Measurements from ENCODE around the gene NIPBL.
"Not testable (repeated sequence)": the region's sequence is repeated elsewhere in the genome, so short reads cannot be mapped to it uniquely, and the experiment has no call there.

Gene NIPBL

GRCh38 chr5:36892085-36892830 lies 15.7 kb downstream of the NIPBL start:
- H3K9me3 ChIP-seq (ENCODE audit: insufficient read depth, low read depth, low read length); H3K4me3 ChIP-seq (ENCODE audit: low read length): not testable (repeated sequence)

GRCh38 chr5:36894954-36895353 lies 18.4 kb downstream of the NIPBL start:
- H3K4me3 ChIP-seq (ENCODE audit: low read length): no peak overlapping the region
- H3K4me1 ChIP-seq (ENCODE audit: insufficient read depth, low read length): no peaks in the 10 kb centered on the region
- no peaks in the 10 kb centered on the region for H3K36me3 ChIP-seq (ENCODE audit: insufficient read depth, low read depth, low read length)
- H3K27ac ChIP-seq (ENCODE audit: low read length): no peak overlapping the region
- H3K9ac ChIP-seq (ENCODE audit: low read depth, low read length): no peak overlapping the region
- no peaks in the 10 kb centered on the region for H3K27me3 ChIP-seq (ENCODE audit: insufficient read depth, low read length)
- H3K9me3 ChIP-seq (ENCODE audit: insufficient read depth, low read depth, low read length): no peaks in the 10 kb centered on the region

More at GRCh38 chr5:36892085-36892830, 15.7 kb downstream of the NIPBL start:
- H3K36me3 ChIP-seq (ENCODE audit: insufficient read depth, low read depth, low read length); H3K9ac ChIP-seq (ENCODE audit: low read depth, low read length); H3K27ac ChIP-seq (ENCODE audit: low read length); H3K27me3 ChIP-seq (ENCODE audit: insufficient read depth, low read length); H3K4me1 ChIP-seq (ENCODE audit: insufficient read depth, low read length): not testable (repeated sequence)

- H3K27ac ChIP-seq (ENCODE audit: low read length): no peak overlapping the region
- no peaks in the 10 kb centered on the region for H3K4me1 ChIP-seq (ENCODE audit: insufficient read depth, low read length)
- no peaks in the 10 kb centered on the region for H3K9me3 ChIP-seq (ENCODE audit: insufficient read depth, low read depth, low read length)
- H3K36me3 ChIP-seq (ENCODE audit: insufficient read depth, low read depth, low read length): no peaks in the 10 kb centered on the region
- H3K4me3 ChIP-seq (ENCODE audit: low read length): no peak overlapping the region
- H3K27me3 ChIP-seq (ENCODE audit: insufficient read depth, low read length): no peaks in the 10 kb centered on the region
- H3K9ac ChIP-seq (ENCODE audit: low read depth, low read length): no peak overlapping the region
Observed at GRCh38 chr5:36896476-36896875, 19.9 kb downstream of the NIPBL start.

GRCh38 chr5:36897616-36898015 lies 21.0 kb downstream of the NIPBL start:
- Histone ChIP-seq H3K36me3 (ENCODE audit: insufficient read depth, low read depth, low read length) (no peaks in the 10 kb centered on the region), H3K9ac (ENCODE audit: low read depth, low read length) (no peak overlapping the region), H3K4me3 (ENCODE audit: low read length) (no peak overlapping the region), H3K9me3 (ENCODE audit: insufficient read depth, low read depth, low read length) (peaks cover 3% of the 10 kb centered on the region; the same call in 1 of the 2 replicates), H3K27me3 (ENCODE audit: insufficient read depth, low read length) (no peaks in the 10 kb centered on the region), H3K27ac (ENCODE audit: low read length) (no peak overlapping the region), H3K4me1 (ENCODE audit: insufficient read depth, low read length) (no peaks in the 10 kb centered on the region)

GRCh38 chr5:36899860-36900259 lies 23.3 kb downstream of the NIPBL start:
- peaks cover 3% of the 10 kb centered on the region; the same call in 1 of the 2 replicates for H3K9me3 ChIP-seq (ENCODE audit: insufficient read depth, low read depth, low read length)
- no peaks in the 10 kb centered on the region for H3K27me3 ChIP-seq (ENCODE audit: insufficient read depth, low read length)
- H3K36me3 ChIP-seq (ENCODE audit: insufficient read depth, low read depth, low read length): no peaks in the 10 kb centered on the region
- H3K9ac ChIP-seq (ENCODE audit: low read depth, low read length): no peak overlapping the region
- no peak overlapping the region for H3K4me3 ChIP-seq (ENCODE audit: low read length)
- H3K4me1 ChIP-seq (ENCODE audit: insufficient read depth, low read length): no peaks in the 10 kb centered on the region
- H3K27ac ChIP-seq (ENCODE audit: low read length): no peak overlapping the region

- H3K4me1 ChIP-seq (ENCODE audit: insufficient read depth, low read length): no peaks in the 10 kb centered on the region
- peaks cover 3% of the 10 kb centered on the region; the same call in 1 of the 2 replicates for H3K9me3 ChIP-seq (ENCODE audit: insufficient read depth, low read depth, low read length)
- H3K27me3 ChIP-seq (ENCODE audit: insufficient read depth, low read length): no peaks in the 10 kb centered on the region
- no peak overlapping the region for H3K27ac ChIP-seq (ENCODE audit: low read length)
- no peak overlapping the region for H3K4me3 ChIP-seq (ENCODE audit: low read length)
- H3K9ac ChIP-seq (ENCODE audit: low read depth, low read length): no peak overlapping the region
- no peaks in the 10 kb centered on the region for H3K36me3 ChIP-seq (ENCODE audit: insufficient read depth, low read depth, low read length)
Observed at GRCh38 chr5:36900283-36900682, 23.7 kb downstream of the NIPBL start.

- not testable (repeated sequence) for H3K4me3 ChIP-seq (ENCODE audit: low read length); H3K36me3 ChIP-seq (ENCODE audit: insufficient read depth, low read depth, low read length); H3K9ac ChIP-seq (ENCODE audit: low read depth, low read length); H3K4me1 ChIP-seq (ENCODE audit: insufficient read depth, low read length); H3K27me3 ChIP-seq (ENCODE audit: insufficient read depth, low read length); H3K27ac ChIP-seq (ENCODE audit: low read length); H3K9me3 ChIP-seq (ENCODE audit: insufficient read depth, low read depth, low read length)
Observed at GRCh38 chr5:36901077-36901476, 24.5 kb downstream of the NIPBL start.

- Histone ChIP-seq H3K4me1 (ENCODE audit: insufficient read depth, low read length) (no peaks in the 10 kb centered on the region), H3K9ac (ENCODE audit: low read depth, low read length) (no peak overlapping the region), H3K27me3 (ENCODE audit: insufficient read depth, low read length) (no peaks in the 10 kb centered on the region), H3K36me3 (ENCODE audit: insufficient read depth, low read depth, low read length) (no peaks in the 10 kb centered on the region), H3K27ac (ENCODE audit: low read length) (no peak overlapping the region), H3K9me3 (ENCODE audit: insufficient read depth, low read depth, low read length) (peaks cover 3% of the 10 kb centered on the region; the same call in 1 of the 2 replicates), H3K4me3 (ENCODE audit: low read length) (no peak overlapping the region)
Observed at GRCh38 chr5:36901856-36902255, 25.3 kb downstream of the NIPBL start.

GRCh38 chr5:36902353-36902752 lies 25.8 kb downstream of the NIPBL start:
- no peaks in the 10 kb centered on the region for H3K27me3 ChIP-seq (ENCODE audit: insufficient read depth, low read length)
- peaks cover 3% of the 10 kb centered on the region; the same call in 1 of the 2 replicates for H3K9me3 ChIP-seq (ENCODE audit: insufficient read depth, low read depth, low read length)
- H3K36me3 ChIP-seq (ENCODE audit: insufficient read depth, low read depth, low read length): no peaks in the 10 kb centered on the region
- no peak overlapping the region for H3K4me3 ChIP-seq (ENCODE audit: low read length)
- H3K9ac ChIP-seq (ENCODE audit: low read depth, low read length): no peak overlapping the region
- H3K27ac ChIP-seq (ENCODE audit: low read length): no peak overlapping the region
- no peaks in the 10 kb centered on the region for H3K4me1 ChIP-seq (ENCODE audit: insufficient read depth, low read length)

GRCh38 chr5:36904677-36905076 lies 28.1 kb downstream of the NIPBL start:
- 0 out of 2 replicates have a peak, but pooled peaks cover 2% of the 10 kb centered on the region for H3K4me1 ChIP-seq (ENCODE audit: insufficient read depth, low read length)
- no peaks in the 10 kb centered on the region for H3K27me3 ChIP-seq (ENCODE audit: insufficient read depth, low read length)
- no peak overlapping the region for H3K27ac ChIP-seq (ENCODE audit: low read length)
- H3K9ac ChIP-seq (ENCODE audit: low read depth, low read length): no peak overlapping the region
- H3K4me3 ChIP-seq (ENCODE audit: low read length): no peak overlapping the region
- peaks cover 3% of the 10 kb centered on the region; the same call in 1 of the 2 replicates for H3K9me3 ChIP-seq (ENCODE audit: insufficient read depth, low read depth, low read length)
- H3K36me3 ChIP-seq (ENCODE audit: insufficient read depth, low read depth, low read length): no peaks in the 10 kb centered on the region

- Histone ChIP-seq H3K36me3 (ENCODE audit: insufficient read depth, low read depth, low read length) (no peaks in the 10 kb centered on the region), H3K27me3 (ENCODE audit: insufficient read depth, low read length) (no peaks in the 10 kb centered on the region), H3K27ac (ENCODE audit: low read length) (no peak overlapping the region), H3K4me3 (ENCODE audit: low read length) (no peak overlapping the region), H3K9me3 (ENCODE audit: insufficient read depth, low read depth, low read length) (no peaks in the 10 kb centered on the region), H3K4me1 (ENCODE audit: insufficient read depth, low read length) (0 out of 2 replicates have a peak, but pooled peaks cover 2% of the 10 kb centered on the region), H3K9ac (ENCODE audit: low read depth, low read length) (no peak overlapping the region)
Observed at GRCh38 chr5:36908544-36909260, 32.1 kb downstream of the NIPBL start.

GRCh38 chr5:36915653-36916052 lies 39.1 kb downstream of the NIPBL start:
- H3K27ac ChIP-seq (ENCODE audit: low read length): no peak overlapping the region
- H3K36me3 ChIP-seq (ENCODE audit: insufficient read depth, low read depth, low read length): no peaks in the 10 kb centered on the region
- no peak overlapping the region for H3K9ac ChIP-seq (ENCODE audit: low read depth, low read length)
- no peak overlapping the region for H3K4me3 ChIP-seq (ENCODE audit: low read length)
- no peaks in the 10 kb centered on the region for H3K27me3 ChIP-seq (ENCODE audit: insufficient read depth, low read length)
- H3K9me3 ChIP-seq (ENCODE audit: insufficient read depth, low read depth, low read length): no peaks in the 10 kb centered on the region
- no peaks in the 10 kb centered on the region for H3K4me1 ChIP-seq (ENCODE audit: insufficient read depth, low read length)
